Osteocyte (in vitro differentiated cells): ENCODE measurements around the gene IL23A. TPM values are rescaled to one million over a fixed set of nuclear protein-coding genes. Genes with fewer than 3 reads are reported as not detected.

Experiments
- DNase-seq: peaks from one replicate; pipeline ENCODE4 v3.0.0; 2021; ENCODE audit warnings: mixed read lengths; ENCODE audit not compliant: unreplicated experiment; ENCODE audit errors: extremely low spot score
- H3K27ac Mint-ChIP-seq: one replicate; pipeline ENCODE4 v1.8.0; 2021; ENCODE audit warnings: mild to moderate bottlenecking, mixed read lengths; ENCODE audit not compliant: unreplicated experiment
- H3K27me3 Mint-ChIP-seq: one replicate; pipeline ENCODE4 v1.8.0; 2021; ENCODE audit warnings: mixed read lengths; ENCODE audit not compliant: unreplicated experiment
- H3K36me3 Mint-ChIP-seq: one replicate; pipeline ENCODE4 v1.8.0; 2021; ENCODE audit warnings: mixed read lengths; ENCODE audit not compliant: unreplicated experiment
- H3K4me1 Mint-ChIP-seq: one replicate; pipeline ENCODE4 v1.8.0; 2021; ENCODE audit warnings: mixed read lengths; ENCODE audit not compliant: unreplicated experiment
- H3K4me3 Mint-ChIP-seq: one replicate; pipeline ENCODE4 v1.8.0; 2021; ENCODE audit warnings: mild to moderate bottlenecking, moderate library complexity, mixed read lengths; ENCODE audit not compliant: unreplicated experiment
- H3K9me3 Mint-ChIP-seq: one replicate; pipeline ENCODE4 v1.8.0; 2021; ENCODE audit warnings: mixed read lengths; ENCODE audit not compliant: unreplicated experiment
- long read RNA-seq: library from polyadenylated mRNA; unstranded; transcript quantifications from one replicate; pipeline ENCODE4 v2.0.0, GENCODE V29; 2021
- total RNA-seq: library from RNA; stranded (reverse); gene quantifications from 2 replicates; pipeline ENCODE4 v1.2.1, GENCODE V29; 2021
- TF ChIP-seq, protein P1 (sequence below): fragments of 200-600 bp; sonication (generic); IDR thresholded peaks from 2 replicates; pipeline ENCODE4 v1.5.0; 2021; ENCODE audit warnings: antibody characterized with exemption, mild to moderate bottlenecking, moderate library complexity

Gene IL23A, protein sequence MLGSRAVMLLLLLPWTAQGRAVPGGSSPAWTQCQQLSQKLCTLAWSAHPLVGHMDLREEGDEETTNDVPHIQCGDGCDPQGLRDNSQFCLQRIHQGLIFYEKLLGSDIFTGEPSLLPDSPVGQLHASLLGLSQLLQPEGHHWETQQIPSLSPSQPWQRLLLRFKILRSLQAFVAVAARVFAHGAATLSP
- not detected in 2 replicates for total RNA-seq
- long read RNA-seq, result 0 reads

DNA sequence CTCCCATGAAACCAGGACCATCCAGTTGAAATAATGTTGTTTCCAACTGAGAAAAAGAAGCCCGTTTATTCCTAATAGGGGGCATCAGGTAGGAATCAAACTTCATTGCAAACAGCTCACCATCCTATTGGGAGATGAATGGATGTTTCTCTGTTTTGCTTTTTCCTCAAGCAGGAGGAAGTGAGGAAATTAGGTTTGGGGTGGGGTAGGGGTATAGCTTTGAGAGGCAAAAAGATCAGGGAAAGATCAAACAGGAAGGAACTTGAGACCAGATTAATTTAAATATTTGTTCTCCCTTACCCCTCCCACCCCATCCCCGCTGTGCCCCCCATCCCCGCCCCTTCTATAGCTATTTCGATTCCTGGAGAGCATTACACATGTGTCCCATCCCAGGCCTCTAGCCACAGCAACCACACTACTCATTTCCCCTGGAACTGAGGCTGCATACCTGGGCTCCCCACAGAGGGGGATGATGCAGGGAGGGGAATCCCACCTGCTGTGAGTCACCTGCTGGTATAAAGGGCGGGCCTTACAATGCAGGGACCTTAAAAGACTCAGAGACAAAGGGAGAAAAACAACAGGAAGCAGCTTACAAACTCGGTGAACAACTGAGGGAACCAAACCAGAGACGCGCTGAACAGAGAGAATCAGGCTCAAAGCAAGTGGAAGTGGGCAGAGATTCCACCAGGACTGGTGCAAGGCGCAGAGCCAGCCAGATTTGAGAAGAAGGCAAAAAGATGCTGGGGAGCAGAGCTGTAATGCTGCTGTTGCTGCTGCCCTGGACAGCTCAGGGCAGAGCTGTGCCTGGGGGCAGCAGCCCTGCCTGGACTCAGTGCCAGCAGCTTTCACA, at the start of gene IL23A:
Gene IL23A (plus strand): TSS at position 577 of the 850 bp plus-strand sequence. CDS start 161 bp downstream, at position 738.
- Mint-ChIP-seq H3K27me3 (no peaks in the 10 kb centered on the region), H3K27ac (no peak within 1 kb of the TSS), H3K4me1 (peaks cover 7% of the 10 kb centered on the region), H3K9me3 (no peaks in the 10 kb centered on the region), H3K4me3 (no peak within 1 kb of the TSS), H3K36me3 (peaks cover 7% of the 10 kb centered on the region)
- TF ChIP-seq, protein P1, sequence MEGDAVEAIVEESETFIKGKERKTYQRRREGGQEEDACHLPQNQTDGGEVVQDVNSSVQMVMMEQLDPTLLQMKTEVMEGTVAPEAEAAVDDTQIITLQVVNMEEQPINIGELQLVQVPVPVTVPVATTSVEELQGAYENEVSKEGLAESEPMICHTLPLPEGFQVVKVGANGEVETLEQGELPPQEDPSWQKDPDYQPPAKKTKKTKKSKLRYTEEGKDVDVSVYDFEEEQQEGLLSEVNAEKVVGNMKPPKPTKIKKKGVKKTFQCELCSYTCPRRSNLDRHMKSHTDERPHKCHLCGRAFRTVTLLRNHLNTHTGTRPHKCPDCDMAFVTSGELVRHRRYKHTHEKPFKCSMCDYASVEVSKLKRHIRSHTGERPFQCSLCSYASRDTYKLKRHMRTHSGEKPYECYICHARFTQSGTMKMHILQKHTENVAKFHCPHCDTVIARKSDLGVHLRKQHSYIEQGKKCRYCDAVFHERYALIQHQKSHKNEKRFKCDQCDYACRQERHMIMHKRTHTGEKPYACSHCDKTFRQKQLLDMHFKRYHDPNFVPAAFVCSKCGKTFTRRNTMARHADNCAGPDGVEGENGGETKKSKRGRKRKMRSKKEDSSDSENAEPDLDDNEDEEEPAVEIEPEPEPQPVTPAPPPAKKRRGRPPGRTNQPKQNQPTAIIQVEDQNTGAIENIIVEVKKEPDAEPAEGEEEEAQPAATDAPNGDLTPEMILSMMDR, result no peak
- DNase-seq, result no peak

DNA sequence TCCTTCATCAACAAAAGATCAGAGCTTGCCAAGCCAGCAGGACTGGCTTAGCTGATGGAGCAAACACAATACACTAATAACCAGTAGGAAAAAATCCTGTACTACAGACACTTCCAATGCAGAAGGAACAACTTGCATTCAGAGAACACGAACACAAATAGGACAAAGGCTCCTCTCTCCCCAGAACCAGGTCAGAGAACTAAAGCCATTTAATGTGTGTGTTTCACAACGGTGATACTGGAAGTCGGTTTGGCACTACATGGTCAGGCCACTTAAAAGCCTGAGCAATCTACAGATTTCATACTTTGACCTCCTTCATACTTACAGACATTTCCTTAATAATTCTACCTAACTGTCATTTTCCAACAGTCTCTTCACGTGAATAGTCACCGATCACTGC, 44.9 kb upstream of the IL23A start:
- H3K4me1 Mint-ChIP-seq, result peaks cover 24% of the 10 kb centered on the region
- H3K36me3 Mint-ChIP-seq, result peaks cover 9% of the 10 kb centered on the region
- H3K4me3 Mint-ChIP-seq, result no peak overlapping the region
- DNase-seq, result no peak
- H3K27me3 Mint-ChIP-seq, result no peaks in the 10 kb centered on the region
- TF ChIP-seq, protein P1, result no peak
- no peaks in the 10 kb centered on the region for H3K9me3 Mint-ChIP-seq
- no peak overlapping the region for H3K27ac Mint-ChIP-seq

DNA sequence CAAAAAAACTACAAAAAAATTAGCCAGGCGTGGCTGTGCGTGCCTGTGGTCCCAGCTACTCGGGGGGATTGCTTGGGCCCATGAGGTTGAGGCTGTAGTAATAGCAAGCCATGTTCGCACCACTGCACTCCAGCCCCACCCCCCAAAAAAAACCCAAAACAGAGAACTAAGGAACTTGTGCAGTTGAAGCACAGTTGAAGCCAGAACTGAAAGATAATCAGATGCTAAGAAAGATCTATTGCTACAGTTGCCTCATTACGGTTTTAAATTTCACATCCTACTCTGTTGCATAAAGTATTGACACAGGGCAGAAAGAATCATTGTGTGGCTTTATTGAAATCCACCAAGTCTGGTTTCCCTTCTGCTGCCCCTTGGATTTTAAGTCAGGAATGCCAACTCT, 42.4 kb upstream of the IL23A start:
- Mint-ChIP-seq H3K27me3 (no peaks in the 10 kb centered on the region), H3K4me3 (no peak overlapping the region), H3K9me3 (no peaks in the 10 kb centered on the region), H3K4me1 (peaks cover 38% of the 10 kb centered on the region), H3K36me3 (peaks cover 5% of the 10 kb centered on the region), H3K27ac (no peak overlapping the region)
- no peak for DNase-seq
- TF ChIP-seq, protein P1, result no peak

DNA sequence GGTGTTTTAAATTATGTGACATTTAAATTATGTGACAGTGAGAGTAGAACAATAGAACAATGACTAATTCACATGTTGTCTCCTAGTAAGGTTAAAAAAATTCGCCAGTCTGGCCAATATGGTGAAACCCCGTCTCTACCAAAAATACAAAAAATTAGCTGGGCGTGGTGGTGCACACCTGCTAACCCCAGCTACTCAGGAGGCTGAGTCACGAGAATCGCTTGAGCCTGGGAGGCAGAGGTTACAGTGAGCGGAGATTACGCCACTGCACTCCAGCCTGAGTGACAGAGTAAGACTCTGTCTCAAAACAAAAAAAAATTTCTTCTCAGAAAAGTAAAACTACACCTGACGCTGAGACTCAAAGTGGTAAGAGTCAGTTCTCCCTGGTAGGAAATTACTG, 41.3 kb upstream of the IL23A start:
- peaks cover 4% of the 10 kb centered on the region for H3K36me3 Mint-ChIP-seq
- H3K27me3 Mint-ChIP-seq, result no peaks in the 10 kb centered on the region
- no peak for DNase-seq
- TF ChIP-seq, protein P1, result no peak
- peak overlapping the region; percentile 14 for H3K27ac Mint-ChIP-seq
- H3K4me3 Mint-ChIP-seq, result peak overlapping the region; percentile 10
- no peaks in the 10 kb centered on the region for H3K9me3 Mint-ChIP-seq
- peaks cover 41% of the 10 kb centered on the region for H3K4me1 Mint-ChIP-seq

DNA sequence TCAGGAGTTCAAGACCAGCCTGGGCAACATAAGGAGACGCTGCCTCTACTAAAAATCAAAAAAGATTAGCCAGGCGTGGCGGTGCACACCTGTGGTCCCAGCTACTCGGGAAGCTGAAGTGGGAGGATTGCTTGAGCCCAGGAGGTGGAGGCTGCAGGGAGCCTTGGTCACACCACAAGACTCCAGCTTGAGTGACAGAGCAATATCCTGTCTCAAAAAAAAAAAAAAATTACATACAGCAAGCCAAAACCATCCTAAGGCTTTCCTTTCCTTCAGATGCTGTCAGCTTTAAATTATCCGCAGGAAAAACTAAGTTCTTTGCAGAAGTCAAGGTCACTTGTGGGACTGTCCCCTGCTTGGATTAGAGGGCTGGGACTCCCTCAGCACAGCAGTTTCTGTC, 39.9 kb upstream of the IL23A start:
- DNase-seq, result no peak
- H3K4me3 Mint-ChIP-seq, result peak overlapping the region; percentile 93
- H3K4me1 Mint-ChIP-seq, result peaks cover 42% of the 10 kb centered on the region
- TF ChIP-seq, protein P1, result no peak
- H3K9me3 Mint-ChIP-seq, result no peaks in the 10 kb centered on the region
- peaks cover 2% of the 10 kb centered on the region for H3K36me3 Mint-ChIP-seq
- H3K27ac Mint-ChIP-seq, result peak overlapping the region; percentile 94
- no peaks in the 10 kb centered on the region for H3K27me3 Mint-ChIP-seq
